ENCODE measurements around the gene GKN1. TPM values are rescaled to one million over a fixed set of nuclear protein-coding genes. Genes with fewer than 3 reads are reported as not detected.
"Not testable (repeated sequence)": the region's sequence is repeated elsewhere in the genome, so short reads cannot be mapped to it uniquely, and the experiment has no call there.

GKN1 gene, protein sequence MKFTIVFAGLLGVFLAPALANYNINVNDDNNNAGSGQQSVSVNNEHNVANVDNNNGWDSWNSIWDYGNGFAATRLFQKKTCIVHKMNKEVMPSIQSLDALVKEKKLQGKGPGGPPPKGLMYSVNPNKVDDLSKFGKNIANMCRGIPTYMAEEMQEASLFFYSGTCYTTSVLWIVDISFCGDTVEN
- not detected in 2 replicates for total RNA-seq

DNA sequence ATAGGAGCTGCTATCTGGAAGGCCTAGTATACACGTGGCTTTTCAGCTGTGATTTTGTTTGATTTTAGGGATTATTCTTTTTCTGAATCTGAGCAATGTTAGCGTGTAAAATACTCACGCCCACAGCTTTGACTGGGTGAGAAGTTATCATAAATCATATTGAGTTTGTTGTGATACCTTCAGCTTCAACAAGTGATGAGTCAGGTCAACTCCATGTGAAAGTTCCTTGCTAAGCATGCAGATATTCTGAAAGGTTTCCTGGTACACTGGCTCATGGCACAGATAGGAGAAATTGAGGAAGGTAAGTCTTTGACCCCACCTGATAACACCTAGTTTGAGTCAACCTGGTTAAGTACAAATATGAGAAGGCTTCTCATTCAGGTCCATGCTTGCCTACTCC, at the start of gene GKN1:
Gene GKN1 (plus strand): TSS at position 386 of the 400 bp plus-strand sequence. CDS start 42 bp downstream, outside the sequence.
- DNase-seq = no peak

DNA sequence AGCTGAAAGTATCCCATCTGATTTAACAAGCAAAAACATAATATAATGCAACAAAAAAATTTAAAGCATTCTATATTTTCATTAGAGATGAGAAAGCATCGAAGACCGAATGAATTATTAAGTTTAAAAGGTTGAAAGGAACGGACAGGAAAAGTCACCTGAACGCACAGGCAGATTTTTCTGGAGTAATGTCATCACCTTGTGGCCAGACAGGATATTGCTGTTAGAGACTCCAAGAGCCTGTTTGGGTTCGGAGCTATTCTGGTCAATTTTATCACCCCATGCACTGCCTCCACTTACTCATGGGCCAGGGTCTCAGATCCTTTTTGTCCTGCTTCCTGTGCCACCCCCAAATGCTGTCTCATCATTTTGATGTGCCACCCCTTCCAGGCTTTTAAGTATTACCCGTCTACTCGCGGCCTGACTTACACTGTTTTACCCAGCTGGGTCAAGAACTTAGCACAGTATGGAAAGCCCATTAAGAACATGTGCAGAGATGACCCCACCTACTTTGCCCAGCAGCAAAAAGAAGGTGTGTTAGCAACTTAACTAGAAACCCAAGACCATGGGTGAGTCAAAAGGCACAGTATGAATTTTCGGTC, 49.0 kb upstream of the GKN1 start:
- DNase-seq = peak; percentile 78

DNA sequence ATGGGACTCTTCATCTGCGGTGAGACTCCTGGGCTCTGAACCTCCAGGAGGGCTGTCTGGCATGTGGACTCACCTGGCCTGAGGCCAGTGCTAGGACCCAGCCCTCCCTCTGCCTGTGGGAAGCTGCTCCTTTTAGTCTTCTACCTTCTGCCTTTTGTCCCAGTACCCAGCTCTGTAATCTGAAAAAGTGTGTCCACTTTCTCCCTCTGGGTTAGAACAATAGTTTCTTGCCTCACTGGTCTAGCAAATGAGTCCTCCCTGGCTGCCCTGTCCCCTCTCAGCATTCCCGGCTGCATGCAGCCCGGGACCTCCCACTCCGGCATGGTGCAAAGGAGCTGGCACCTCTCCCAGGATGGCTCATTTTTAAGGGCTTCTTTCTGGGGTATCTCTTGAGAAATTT, 47.6 kb upstream of the GKN1 start:
- no peak for DNase-seq

DNA sequence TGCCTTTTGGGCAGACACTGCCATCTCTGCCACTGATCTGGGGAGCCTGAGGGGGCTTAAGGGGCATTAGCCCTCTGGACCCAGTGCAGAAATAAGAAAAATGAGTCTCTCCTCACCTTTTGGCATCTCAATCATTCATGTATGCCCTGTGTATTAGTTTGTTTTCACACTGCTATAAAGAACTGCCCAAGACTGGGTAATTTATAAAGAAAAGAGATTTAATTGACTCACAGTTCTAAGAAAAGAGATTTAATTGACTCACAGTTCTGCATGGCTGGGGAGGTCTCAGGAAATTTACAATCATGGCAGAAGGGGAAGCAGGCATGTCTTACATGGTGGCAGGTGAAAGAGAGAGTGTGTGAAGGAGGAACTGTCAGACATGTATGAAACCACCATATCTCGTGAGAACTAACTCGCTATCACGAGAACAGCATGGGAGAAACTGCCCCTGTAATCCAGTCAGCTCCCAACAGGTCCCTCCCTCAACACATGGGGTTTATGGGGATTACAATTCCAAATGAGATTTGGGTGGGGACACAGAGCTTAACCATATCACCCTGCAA, 43.2 kb upstream of the GKN1 start:
- DNase-seq = no peak

DNA sequence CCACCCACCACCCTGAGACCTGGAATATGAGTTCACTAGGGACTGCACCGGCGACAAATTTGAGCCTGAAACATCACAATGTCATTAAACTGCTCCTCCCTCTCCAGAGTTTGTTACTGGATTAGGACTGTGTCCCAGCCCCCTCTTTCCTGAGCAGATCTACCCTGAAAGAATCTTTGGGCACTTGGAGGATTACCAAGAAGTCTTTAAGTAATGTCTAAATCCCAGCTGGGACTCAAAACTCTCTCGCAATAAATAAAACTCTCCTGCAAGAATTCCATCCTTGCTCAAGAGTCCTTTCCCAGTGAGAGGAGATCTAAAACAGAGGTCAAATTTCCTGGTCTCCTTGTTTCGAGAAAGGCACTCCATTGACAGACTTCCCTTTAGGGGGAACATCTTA, 42.6 kb upstream of the GKN1 start:
- DNase-seq = no peak

- no peak for DNase-seq
Measured at GRCh38 chr2:68932402-68932801, 42.0 kb upstream of the GKN1 start.

- no peak for DNase-seq
Measured at GRCh38 chr2:68934021-68934420, 40.4 kb upstream of the GKN1 start.

DNA sequence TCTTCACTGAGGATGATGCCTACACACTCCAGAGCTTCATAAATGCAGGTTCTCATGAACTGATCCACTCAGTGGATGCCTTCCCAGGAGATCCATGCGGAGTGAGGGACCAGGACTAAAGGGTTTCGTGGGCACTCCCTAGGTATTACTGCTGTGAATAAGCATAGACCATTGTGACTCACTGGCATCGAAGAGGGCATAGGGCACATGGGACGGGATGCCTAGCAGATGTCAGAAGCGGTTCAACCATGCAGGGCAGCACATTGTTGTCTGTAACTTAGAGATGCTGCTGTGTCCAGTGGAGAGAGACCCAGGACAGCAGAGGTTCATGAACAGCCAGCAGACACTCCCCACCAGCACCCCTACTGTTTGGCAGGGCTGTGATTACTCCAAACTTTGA, 39.0 kb upstream of the GKN1 start:
- DNase-seq = no peak

- peak; percentile 44 for DNase-seq
Measured at GRCh38 chr2:68936427-68936826, 38.0 kb upstream of the GKN1 start.

GRCh38 chr2:68936889-68937288, 37.5 kb upstream of the GKN1 start:
- no peak for DNase-seq

DNA sequence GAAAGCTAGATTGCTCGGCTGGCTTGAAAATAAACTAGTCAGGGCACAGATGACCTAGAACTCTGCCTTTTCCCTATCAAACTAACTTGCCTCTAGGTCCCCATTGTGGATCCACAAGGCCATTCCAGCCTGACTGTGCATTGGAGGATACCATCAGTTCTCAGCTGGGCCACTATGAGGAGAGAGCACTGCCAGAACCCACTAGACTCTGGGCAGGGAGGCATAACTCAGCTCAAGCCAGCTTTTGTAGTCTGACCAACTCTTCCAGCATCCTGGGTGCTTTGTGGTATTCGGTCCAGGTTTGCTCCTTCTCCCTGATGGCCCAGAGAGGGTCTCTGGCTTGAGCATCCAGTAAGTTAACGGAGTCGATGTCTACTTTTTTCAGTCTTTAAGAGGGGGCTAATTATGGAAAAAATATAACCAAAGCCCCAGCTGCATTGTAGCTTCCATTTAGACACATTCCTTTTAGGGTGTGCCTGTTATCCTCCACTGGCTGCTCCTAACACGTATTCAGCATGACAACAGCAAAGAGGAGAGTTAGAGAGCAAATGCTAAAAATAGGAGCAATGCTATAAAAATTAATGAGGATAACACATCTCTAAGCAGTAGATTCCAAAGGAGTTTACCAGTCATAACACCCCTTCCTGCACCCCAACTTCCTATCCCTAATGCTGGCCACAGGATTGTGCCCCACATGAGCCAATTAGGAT, 36.9 kb upstream of the GKN1 start:
- no peak for DNase-seq

DNA sequence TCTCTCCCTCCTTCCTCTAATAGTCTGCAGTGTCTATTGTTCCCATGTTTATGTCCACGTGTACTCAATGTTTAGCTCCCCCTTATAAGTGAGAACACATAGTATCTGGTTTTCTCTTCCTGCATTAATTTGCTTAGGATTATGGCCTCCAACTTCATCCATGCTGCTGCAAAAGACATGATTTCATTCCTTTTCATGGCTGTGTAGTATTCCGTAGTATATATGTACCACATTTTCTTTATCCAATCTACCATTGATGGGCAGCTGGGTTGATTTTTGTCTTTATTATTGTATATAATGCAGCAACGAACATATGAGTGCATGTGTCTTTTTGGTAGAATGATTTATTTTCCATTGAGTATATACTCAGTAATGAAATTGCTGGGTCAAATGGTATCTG, 35.5 kb upstream of the GKN1 start:
- DNase-seq = no peak

- no peak for DNase-seq
Measured at GRCh38 chr2:68939962-68940361, 34.5 kb upstream of the GKN1 start.

DNA sequence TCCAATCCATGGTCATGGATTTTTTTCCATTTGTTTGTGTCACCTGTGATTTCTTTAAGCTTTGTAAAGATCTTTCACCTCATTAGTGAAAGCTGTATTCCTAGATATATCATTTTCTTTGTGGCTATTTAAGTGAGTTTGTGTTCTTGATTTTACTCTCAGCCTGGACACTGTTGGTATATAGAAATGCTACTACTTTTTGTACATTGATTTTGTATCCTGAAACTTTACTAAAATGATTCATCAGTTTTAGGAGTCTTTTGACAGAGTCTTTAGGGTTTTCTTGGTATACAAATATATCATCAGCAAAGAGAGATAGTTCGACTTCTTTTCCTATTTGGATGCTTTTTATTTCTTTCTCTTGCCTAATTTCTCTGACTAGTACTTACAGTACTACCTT, 34.1 kb upstream of the GKN1 start:
- no peak for DNase-seq

DNA sequence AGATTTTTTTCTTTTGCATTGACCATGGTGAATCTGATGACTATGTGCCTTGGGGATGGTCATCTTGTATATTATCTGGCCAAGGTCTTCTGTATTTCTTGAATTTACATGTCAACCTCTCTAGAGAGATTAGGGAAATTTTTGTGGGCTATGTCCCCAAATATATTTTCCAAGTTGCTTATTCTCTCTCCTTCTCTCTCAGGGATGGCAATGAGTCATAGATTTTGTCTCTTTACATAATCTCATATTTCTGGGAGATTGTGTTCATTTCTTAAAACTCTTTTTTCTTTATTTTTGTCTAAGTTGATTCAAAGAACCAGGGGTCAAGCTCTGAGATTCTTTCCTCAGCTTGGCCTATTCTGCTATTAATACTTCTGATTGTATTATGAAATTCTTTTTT, 31.6 kb upstream of the GKN1 start:
- DNase-seq = no peak

DNA sequence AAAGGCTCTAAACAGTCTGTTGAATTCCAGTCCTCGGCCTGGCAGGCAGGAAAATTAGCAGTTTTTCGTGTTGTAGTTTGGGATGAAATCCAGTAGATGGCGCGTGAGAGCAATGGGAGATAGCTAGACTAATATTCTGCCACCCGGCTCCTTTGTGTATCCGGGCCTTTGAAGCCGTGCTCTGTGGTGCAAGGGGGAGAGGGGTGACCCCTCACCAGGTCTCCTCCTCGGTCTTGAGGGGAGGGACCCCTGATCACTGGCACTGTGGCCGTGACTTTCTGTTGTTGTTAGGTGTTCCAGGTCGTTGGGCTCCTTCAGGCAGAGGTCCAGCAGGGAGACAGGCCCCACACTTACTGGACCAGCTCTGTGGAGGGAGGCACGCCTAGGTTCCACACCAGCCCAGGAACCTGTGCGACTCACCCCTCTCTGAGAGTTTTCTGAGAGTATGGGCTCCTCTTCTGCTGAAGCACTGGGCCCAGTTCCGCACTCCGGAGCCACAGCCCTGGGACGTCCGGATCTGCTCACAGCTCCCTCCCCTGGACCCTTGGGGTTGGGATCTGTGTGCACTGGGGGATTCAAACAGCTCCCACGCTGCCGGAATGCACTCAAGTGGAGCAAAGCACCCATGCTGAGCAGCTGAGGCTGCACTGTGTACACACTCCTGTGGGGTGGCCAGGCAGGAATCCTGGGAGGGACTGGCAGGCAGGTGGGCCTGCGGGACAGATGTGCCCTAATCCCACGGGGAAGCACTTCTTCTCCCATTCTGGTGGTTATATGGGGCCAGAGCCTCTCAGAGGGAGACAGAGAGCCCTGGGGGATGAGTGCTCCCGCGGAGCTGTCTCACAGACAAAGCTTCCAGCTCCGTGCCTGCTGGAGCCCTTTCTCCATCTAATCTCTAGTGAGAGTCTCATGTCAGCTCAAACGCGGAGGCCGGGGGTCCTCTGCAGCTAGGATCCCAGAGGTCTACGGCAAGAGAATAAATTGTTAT, 30.6 kb upstream of the GKN1 start:
- peak; percentile 70 for DNase-seq

DNA sequence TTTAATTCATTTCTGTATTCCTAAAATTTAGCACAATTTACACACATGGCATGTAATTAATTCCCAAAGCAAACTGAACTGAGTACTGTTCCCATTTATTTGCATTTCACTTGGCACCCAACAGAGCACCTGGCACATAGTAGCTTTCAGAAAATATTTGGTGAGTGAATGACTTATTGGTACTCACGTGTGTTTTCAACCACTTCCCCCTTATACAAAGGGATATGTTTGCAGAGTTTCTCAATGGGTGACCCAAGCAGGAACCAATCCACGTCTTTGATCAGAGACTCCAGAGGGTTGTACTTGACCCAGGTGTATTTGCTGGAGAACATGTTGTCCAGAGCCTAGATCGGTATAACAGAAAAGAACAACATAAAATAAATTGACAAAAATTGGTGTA, 28.3 kb upstream of the GKN1 start:
- no peak for DNase-seq

DNA sequence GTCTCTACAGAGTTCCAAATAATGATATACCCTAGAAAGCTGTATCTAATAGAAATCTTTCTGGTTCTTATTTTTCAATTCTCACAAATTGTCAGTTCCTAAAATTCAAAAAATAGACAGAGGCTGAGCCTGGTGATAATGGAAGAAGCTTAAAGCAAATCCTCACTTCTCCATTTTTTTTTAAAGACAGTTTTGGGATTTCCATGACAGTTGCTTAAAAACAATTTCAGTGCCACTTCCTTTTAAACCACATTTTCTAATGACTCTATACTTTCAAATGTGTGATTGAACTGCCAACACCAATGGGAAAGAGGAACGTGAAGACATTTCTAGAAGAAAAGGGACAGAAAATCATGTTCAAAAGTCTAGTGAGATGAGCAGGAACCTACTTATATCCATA, 25.7 kb upstream of the GKN1 start:
- no peak for DNase-seq

DNA sequence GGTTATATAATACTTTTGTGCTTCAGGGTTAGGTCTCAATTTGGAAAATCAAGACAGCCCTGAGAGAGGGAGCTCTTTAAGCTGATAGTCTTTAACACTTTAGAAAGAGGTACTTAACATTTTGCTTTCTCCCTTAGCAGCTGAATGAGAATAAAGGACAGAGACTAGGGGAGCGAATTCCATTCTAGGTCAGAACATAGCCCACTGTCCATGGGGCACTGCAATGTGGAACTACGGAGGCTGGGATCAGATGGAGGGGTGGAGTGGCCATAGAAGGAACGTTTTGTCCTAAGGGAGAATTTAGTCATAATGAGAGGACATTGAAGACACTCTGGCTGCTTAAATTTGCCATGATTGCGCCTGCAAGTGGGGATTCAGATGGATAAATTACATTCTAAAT, 22.5 kb upstream of the GKN1 start:
- no peak for DNase-seq

GRCh38 chr2:68952887-68953521, 21.4 kb upstream of the GKN1 start, which contains the start of gene GKN2:
TSS of gene GKN2 (minus strand) at chr2:68952893. CDS start at chr2:68952861, 32 bp downstream.
- DNase-seq = no peak

DNA sequence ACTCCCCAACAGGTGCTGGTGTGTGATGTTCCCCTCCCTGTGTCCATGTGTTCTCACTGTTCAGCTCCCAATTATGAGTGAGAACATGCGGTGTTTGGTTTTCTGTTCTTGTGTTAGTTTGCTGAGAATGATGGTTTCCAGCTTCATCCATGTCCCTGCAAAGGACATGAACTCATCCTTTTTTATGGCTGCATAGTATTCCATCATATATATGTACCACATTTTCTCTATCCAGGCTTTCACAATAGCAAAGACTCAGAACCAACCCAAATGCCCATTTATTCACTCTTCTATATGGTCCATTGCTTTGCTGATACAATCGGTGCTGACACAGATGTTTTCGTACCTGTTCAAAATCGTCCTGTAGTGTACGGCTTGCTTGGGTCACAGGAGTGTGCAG, 19.0 kb upstream of the GKN1 start:
- DNase-seq = not testable (repeated sequence)

GRCh38 chr2:68959001-68959400, 15.4 kb upstream of the GKN1 start:
- no peak for DNase-seq
